Ascending aorta (tissue), 2 donors: ENCODE measurements around the gene PLA2G6. TPM values are rescaled to one million over a fixed set of nuclear protein-coding genes. Genes with fewer than 3 reads are reported as not detected.

Experiments
- DNase-seq, 2 donors: peaks; one replicate each; pipeline ENCODE4 v3.0.0-alpha.2; 2019; ENCODE audit warnings: low spot score in 2 of 2
- H3K27ac ChIP-seq, 2 donors: fragments of 200-600 bp; sonication (generic); one replicate each; pipeline ENCODE4 v1.5.1; 2016 to 2017; ENCODE audit warnings: mild to moderate bottlenecking in 1 of 2
- H3K27me3 ChIP-seq: fragments of 200-600 bp; sonication (generic); one replicate; pipeline ENCODE4 v1.5.1; 2017
- H3K36me3 ChIP-seq, 2 donors: fragments of 200-600 bp; sonication (generic); one replicate each; pipeline ENCODE4 v1.5.1; 2016
- H3K4me1 ChIP-seq, 2 donors: fragments of 200-600 bp; sonication (generic); one replicate each; pipeline ENCODE4 v1.5.1; 2016 to 2017; ENCODE audit warnings: mild to moderate bottlenecking in 1 of 2
- H3K4me3 ChIP-seq, 2 donors: fragments of 200-600 bp; sonication (generic); one replicate each; pipeline ENCODE4 v1.5.1; 2016 to 2017; ENCODE audit warnings: mild to moderate bottlenecking in 1 of 2
- H3K9me3 ChIP-seq, 2 donors: fragments of 200-600 bp; sonication (generic); one replicate each; pipeline ENCODE4 v1.5.1; 2016
- intact Hi-C: fragments of 100-400 bp; cut with DNase I; formaldehyde crosslinking; loops from one replicate; pipeline ENCODE4 v1.15.1; 2023
- total RNA-seq: library from RNA; depleted of rRNA; stranded (reverse); fragments of >200 nt; gene quantifications from one replicate; pipeline ENCODE4 v1.1.0, GENCODE V29; 2016
- TF ChIP-seq, protein P1 (sequence below), 3 experiments: fragments of 200-600 bp in 2 of 3; fragments of 450-650 bp in 1 of 3; sonication (generic) in 2 of 3; IDR thresholded peaks; one replicate each; pipeline ENCODE4 v1.5.1; 2016 to 2019; ENCODE audit warnings: antibody characterized with exemption in 3 of 3, mild to moderate bottlenecking in 1 of 3, moderate library complexity in 1 of 3

PLA2G6 gene
- total RNA-seq, 1 donor from 2014 or later: 79.5 TPM

DNA sequence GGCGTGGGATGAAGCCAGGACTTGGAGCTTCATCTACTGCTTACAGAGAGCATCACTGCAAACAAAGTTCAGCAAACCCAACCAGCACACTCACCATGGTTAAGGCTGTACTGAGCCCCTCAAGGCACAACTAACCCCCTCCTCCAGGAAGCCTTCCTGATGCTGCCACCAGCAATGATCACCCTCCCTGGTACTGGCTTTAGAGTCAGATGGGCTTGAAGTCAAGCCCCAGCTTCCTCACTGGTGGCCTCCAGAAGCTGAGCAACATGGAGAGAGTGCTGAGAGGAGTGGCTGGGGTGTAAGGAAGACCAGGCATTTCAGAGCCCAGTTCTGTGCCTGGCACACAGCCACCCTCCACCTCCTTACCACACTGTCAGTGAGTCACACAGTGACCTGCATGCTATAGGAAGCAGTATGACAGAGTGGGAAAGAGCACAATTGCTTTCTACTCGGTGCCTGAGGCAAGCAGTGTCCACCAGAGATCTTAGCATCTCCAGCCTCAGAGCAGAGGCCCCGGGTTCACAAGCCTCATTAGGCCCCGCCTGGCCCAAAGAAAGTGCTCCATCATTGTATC is 46.4 kb downstream of the PLA2G6 start:
- intact Hi-C loops: no loop called here
- Histone ChIP-seq H3K27ac (no peak overlapping the region), H3K36me3 (no peaks in the 10 kb centered on the region), H3K27me3 (no peaks in the 10 kb centered on the region), H3K4me1 (peaks cover 2 to 10% of the 10 kb centered on the region in 2 donors), H3K9me3 (no peaks in the 10 kb centered on the region), H3K4me3 (no peak overlapping the region)
- no peak for DNase-seq
- TF ChIP-seq, protein P1, sequence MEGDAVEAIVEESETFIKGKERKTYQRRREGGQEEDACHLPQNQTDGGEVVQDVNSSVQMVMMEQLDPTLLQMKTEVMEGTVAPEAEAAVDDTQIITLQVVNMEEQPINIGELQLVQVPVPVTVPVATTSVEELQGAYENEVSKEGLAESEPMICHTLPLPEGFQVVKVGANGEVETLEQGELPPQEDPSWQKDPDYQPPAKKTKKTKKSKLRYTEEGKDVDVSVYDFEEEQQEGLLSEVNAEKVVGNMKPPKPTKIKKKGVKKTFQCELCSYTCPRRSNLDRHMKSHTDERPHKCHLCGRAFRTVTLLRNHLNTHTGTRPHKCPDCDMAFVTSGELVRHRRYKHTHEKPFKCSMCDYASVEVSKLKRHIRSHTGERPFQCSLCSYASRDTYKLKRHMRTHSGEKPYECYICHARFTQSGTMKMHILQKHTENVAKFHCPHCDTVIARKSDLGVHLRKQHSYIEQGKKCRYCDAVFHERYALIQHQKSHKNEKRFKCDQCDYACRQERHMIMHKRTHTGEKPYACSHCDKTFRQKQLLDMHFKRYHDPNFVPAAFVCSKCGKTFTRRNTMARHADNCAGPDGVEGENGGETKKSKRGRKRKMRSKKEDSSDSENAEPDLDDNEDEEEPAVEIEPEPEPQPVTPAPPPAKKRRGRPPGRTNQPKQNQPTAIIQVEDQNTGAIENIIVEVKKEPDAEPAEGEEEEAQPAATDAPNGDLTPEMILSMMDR (IDR thresholded peaks at IDR 0.05): no peak

DNA sequence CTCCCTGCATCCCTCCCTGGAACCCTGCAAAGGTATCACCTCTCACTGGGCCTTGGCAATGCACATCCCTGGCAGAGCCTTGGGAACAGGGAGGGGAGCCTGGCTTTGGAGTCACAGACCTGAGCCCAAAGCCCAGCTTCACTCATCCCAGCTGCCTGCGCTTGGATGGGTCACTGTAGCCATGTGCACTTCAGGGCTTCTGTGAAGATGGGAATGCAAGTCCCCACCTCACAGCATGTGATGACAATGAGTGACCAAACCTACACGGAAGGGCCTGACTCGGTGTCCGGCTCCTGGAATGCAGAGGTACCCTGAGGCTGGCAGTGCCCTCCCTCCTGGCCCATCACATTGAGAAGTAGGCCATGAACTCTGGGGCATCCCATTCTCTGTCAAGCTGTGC is 48.3 kb downstream of the PLA2G6 start:
- no peak overlapping the region for H3K4me3 ChIP-seq
- H3K27ac ChIP-seq: no peak overlapping the region
- TF ChIP-seq, protein P1 (IDR thresholded peaks at IDR 0.05): no peak
- H3K27me3 ChIP-seq: no peaks in the 10 kb centered on the region
- H3K36me3 ChIP-seq: no peaks in the 10 kb centered on the region
- no peaks in the 10 kb centered on the region for H3K9me3 ChIP-seq
- intact Hi-C loops: no loop called here
- peaks cover 2 to 10% of the 10 kb centered on the region in 2 donors for H3K4me1 ChIP-seq
- DNase-seq: no peak

DNA sequence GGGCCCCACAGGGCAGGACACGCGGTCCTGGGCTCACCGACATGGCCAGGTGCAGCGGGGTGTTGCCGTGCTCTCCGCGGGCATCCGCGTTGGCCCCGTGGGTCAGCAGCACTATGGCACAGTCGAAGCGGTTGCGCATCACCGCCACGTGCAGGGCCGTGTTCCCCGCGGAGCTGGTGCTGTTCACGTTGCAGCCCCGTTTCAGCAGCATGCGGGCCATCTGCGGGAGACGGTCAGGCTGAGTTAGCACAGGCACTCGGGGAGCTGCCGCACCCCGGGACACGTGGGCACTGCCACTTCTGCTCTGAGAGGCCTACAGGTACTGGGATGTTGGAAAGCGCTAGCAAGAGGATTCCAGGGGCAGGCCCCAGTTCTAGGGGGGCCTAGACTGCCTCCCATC is 48.8 kb downstream of the PLA2G6 start:
- TF ChIP-seq, protein P1 (IDR thresholded peaks at IDR 0.05): no peak
- Histone ChIP-seq H3K4me1 (peaks cover 2 to 10% of the 10 kb centered on the region in 2 donors), H3K27me3 (no peaks in the 10 kb centered on the region), H3K9me3 (no peaks in the 10 kb centered on the region), H3K4me3 (no peak overlapping the region), H3K36me3 (no peaks in the 10 kb centered on the region), H3K27ac (no peak overlapping the region)
- DNase-seq: no peak
- intact Hi-C loops: no loop called here

DNA sequence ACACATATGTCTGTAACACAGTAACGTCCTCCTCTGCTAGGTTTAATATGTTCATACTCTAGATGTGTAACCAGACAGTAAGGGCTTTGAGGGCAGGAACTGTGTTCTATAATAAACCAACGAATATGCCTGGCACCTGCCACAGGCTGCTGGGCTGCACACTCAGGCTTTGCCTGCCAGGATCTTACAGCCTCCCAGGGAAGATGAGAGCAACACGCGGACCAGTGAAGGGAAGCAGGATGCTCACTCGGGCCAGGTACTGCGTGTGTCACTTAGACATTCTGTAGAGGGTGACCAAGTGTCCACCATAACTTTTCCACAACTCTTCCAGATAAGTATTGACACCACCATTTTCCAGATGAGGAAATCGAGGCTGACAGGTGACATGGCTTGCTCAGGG is 49.5 kb downstream of the PLA2G6 start:
- Histone ChIP-seq H3K4me3 (no peak overlapping the region), H3K9me3 (no peaks in the 10 kb centered on the region), H3K4me1 (peaks cover 2 to 10% of the 10 kb centered on the region in 2 donors), H3K36me3 (no peaks in the 10 kb centered on the region), H3K27me3 (no peaks in the 10 kb centered on the region), H3K27ac (no peak overlapping the region)
- intact Hi-C loops: no loop called here
- TF ChIP-seq, protein P1 (IDR thresholded peaks at IDR 0.05): no peak
- no peak for DNase-seq

DNA sequence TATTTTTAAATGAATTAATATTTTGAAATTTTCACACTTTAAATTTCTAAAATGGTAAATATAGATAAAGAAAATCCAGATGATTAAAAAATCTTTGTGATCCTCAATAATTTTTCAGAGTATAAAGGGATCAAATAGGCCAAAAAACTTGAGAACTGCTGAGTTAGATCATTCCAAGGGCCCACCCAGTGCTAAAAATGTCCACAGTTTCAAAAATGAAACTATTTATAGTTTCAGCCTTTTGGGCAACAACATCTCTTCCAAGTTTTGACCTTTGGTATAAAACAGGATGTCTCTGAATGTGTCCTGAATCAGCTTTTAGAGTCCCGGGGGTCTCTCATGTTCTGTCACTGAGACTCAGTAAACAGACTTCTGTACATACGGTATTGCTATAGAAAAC is 50.2 kb downstream of the PLA2G6 start:
- intact Hi-C loops: no loop called here
- Histone ChIP-seq H3K36me3 (no peaks in the 10 kb centered on the region), H3K27ac (peak overlapping the region; percentile 42 to 61), H3K4me3 (no peak overlapping the region), H3K4me1 (peaks cover 2 to 10% of the 10 kb centered on the region in 2 donors), H3K27me3 (no peaks in the 10 kb centered on the region), H3K9me3 (no peaks in the 10 kb centered on the region)
- TF ChIP-seq, protein P1 (IDR thresholded peaks at IDR 0.05): no peak
- no peak for DNase-seq

DNA sequence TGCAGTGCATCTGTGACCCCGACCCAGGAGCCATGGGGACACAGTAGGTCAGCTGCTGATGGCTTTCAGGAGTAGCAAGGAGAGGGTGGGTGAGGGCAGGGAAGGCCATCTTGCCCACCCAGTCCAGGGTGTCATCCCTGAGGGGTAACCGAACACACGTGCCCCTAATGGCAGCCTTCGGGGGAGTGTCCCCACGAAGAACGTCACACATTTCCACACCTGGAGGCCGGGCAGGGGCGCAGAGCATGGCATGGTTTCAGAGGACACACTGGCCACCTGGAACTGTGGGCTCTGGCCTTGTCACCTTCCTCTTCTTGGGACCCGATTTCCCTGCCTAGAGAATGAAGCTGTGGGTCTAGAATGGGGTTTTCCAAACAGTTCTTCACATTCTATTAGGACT is 51.8 kb downstream of the PLA2G6 start:
- Histone ChIP-seq H3K9me3 (no peaks in the 10 kb centered on the region), H3K36me3 (no peaks in the 10 kb centered on the region), H3K27ac (no peak overlapping the region), H3K4me3 (no peak overlapping the region), H3K27me3 (no peaks in the 10 kb centered on the region), H3K4me1 (peaks cover 2 to 10% of the 10 kb centered on the region in 2 donors)
- intact Hi-C loops: no loop called here
- TF ChIP-seq, protein P1 (IDR thresholded peaks at IDR 0.05): no peak
- no peak for DNase-seq
